Measurements from ENCODE around the gene GALNT5.

GALNT5 gene

GRCh38 chr2:157319795-157320194 is 62.3 kb downstream of the GALNT5 start:
- H3K79me2 ChIP-seq (ENCODE audit: control insufficient read depth, insufficient read depth, low read length, poor library complexity) = no peaks in the 10 kb centered on the region
- no peak overlapping the region for H2AFZ ChIP-seq (ENCODE audit: insufficient read depth, low read length, poor library complexity)
- H4K8ac ChIP-seq (ENCODE audit: low read depth, low read length) = no peak overlapping the region
- H3K27ac ChIP-seq (ENCODE audit: low read depth, low read length) = no peak overlapping the region
- no peak overlapping the region for H3K9ac ChIP-seq (ENCODE audit: low read length)
- H3K9me3 ChIP-seq (ENCODE audit: insufficient read depth, low read depth, low read length) = no peaks in the 10 kb centered on the region
- no peak overlapping the region for H2AK5ac ChIP-seq (ENCODE audit: low read length)
- H3K23ac ChIP-seq (ENCODE audit: low read length) = no peak overlapping the region
- no peak overlapping the region for H3K14ac ChIP-seq (ENCODE audit: low read length)
- no peak overlapping the region for H2BK120ac ChIP-seq (ENCODE audit: insufficient read depth, low read length, poor library complexity)
- no peak overlapping the region for H4K91ac ChIP-seq (ENCODE audit: low read depth, low read length)
- no peak overlapping the region for H3K18ac ChIP-seq (ENCODE audit: low read length)
- H2BK5ac ChIP-seq (ENCODE audit: low read depth, low read length, poor library complexity) = no peak overlapping the region
- H3K4me1 ChIP-seq (ENCODE audit: control insufficient read depth in 1 of 2, insufficient read depth in 2 of 2, low read length in 2 of 2) = no peaks in the 10 kb centered on the region
- H3K4me2 ChIP-seq (ENCODE audit: low read length) = no peak overlapping the region
- no peak overlapping the region for H4K12ac ChIP-seq (ENCODE audit: low read depth, low read length)
- no peak overlapping the region for H2BK12ac ChIP-seq (ENCODE audit: low read length)
- H3K79me1 ChIP-seq (ENCODE audit: low read length) = no peaks in the 10 kb centered on the region
- no peaks in the 10 kb centered on the region for H3K36me3 ChIP-seq (ENCODE audit: control insufficient read depth in 1 of 2, insufficient read depth in 2 of 2, low read length in 2 of 2)
- H3K27me3 ChIP-seq (ENCODE audit: insufficient read depth, low read length) = no peaks in the 10 kb centered on the region
- no peak overlapping the region for H3K4ac ChIP-seq (ENCODE audit: low read depth, low read length)
- no peak overlapping the region for H3K4me3 ChIP-seq (ENCODE audit: low read depth, low read length)
- no peak for DNase-seq
- WGBS (ENCODE audit: extremely low coverage, insufficient coverage, insufficient read length) = no CpG with 5 or more reads among the region's 2 CpGs

- no peak overlapping the region for H3K14ac ChIP-seq (ENCODE audit: low read length)
- H3K79me2 ChIP-seq (ENCODE audit: control insufficient read depth, insufficient read depth, low read length, poor library complexity) = no peaks in the 10 kb centered on the region
- H2AK5ac ChIP-seq (ENCODE audit: low read length) = no peak overlapping the region
- no peaks in the 10 kb centered on the region for H3K27me3 ChIP-seq (ENCODE audit: insufficient read depth, low read length)
- no peak overlapping the region for H3K27ac ChIP-seq (ENCODE audit: low read depth, low read length)
- H3K4me2 ChIP-seq (ENCODE audit: low read length) = no peak overlapping the region
- no peak overlapping the region for H2AFZ ChIP-seq (ENCODE audit: insufficient read depth, low read length, poor library complexity)
- no peak overlapping the region for H4K8ac ChIP-seq (ENCODE audit: low read depth, low read length)
- H3K23ac ChIP-seq (ENCODE audit: low read length) = no peak overlapping the region
- H2BK120ac ChIP-seq (ENCODE audit: insufficient read depth, low read length, poor library complexity) = no peak overlapping the region
- no peak overlapping the region for H2BK5ac ChIP-seq (ENCODE audit: low read depth, low read length, poor library complexity)
- H3K4me3 ChIP-seq (ENCODE audit: low read depth, low read length) = no peak overlapping the region
- H3K4me1 ChIP-seq (ENCODE audit: control insufficient read depth in 1 of 2, insufficient read depth in 2 of 2, low read length in 2 of 2) = no peaks in the 10 kb centered on the region
- no peak overlapping the region for H2BK12ac ChIP-seq (ENCODE audit: low read length)
- no peak overlapping the region for H4K91ac ChIP-seq (ENCODE audit: low read depth, low read length)
- no peak overlapping the region for H3K4ac ChIP-seq (ENCODE audit: low read depth, low read length)
- DNase-seq = no peak
- no peaks in the 10 kb centered on the region for H3K9me3 ChIP-seq (ENCODE audit: insufficient read depth, low read depth, low read length)
- H3K9ac ChIP-seq (ENCODE audit: low read length) = no peak overlapping the region
- no peaks in the 10 kb centered on the region for H3K36me3 ChIP-seq (ENCODE audit: control insufficient read depth in 1 of 2, insufficient read depth in 2 of 2, low read length in 2 of 2)
- H3K18ac ChIP-seq (ENCODE audit: low read length) = no peak overlapping the region
- no peak overlapping the region for H4K12ac ChIP-seq (ENCODE audit: low read depth, low read length)
- H3K79me1 ChIP-seq (ENCODE audit: low read length) = no peaks in the 10 kb centered on the region
These were observed 62.9 kb downstream of the GALNT5 start for GRCh38 chr2:157320409-157320808.

- DNase-seq = no peak
- Histone ChIP-seq H3K79me2 (ENCODE audit: control insufficient read depth, insufficient read depth, low read length, poor library complexity) (no peaks in the 10 kb centered on the region), H3K23ac (ENCODE audit: low read length) (no peak overlapping the region), H3K4me2 (ENCODE audit: low read length) (no peak overlapping the region), H3K9ac (ENCODE audit: low read length) (no peak overlapping the region), H3K27me3 (ENCODE audit: insufficient read depth, low read length) (no peaks in the 10 kb centered on the region), H4K8ac (ENCODE audit: low read depth, low read length) (no peak overlapping the region), H2AK5ac (ENCODE audit: low read length) (no peak overlapping the region), H3K14ac (ENCODE audit: low read length) (no peak overlapping the region), H3K27ac (ENCODE audit: low read depth, low read length) (no peak overlapping the region), H2BK5ac (ENCODE audit: low read depth, low read length, poor library complexity) (no peak overlapping the region), H3K9me3 (ENCODE audit: insufficient read depth, low read depth, low read length) (no peaks in the 10 kb centered on the region), H3K4me3 (ENCODE audit: low read depth, low read length) (no peak overlapping the region), H3K4me1 (ENCODE audit: control insufficient read depth in 1 of 2, insufficient read depth in 2 of 2, low read length in 2 of 2) (no peaks in the 10 kb centered on the region), H3K79me1 (ENCODE audit: low read length) (no peaks in the 10 kb centered on the region), H3K4ac (ENCODE audit: low read depth, low read length) (no peak overlapping the region), H3K18ac (ENCODE audit: low read length) (no peak overlapping the region), H2AFZ (ENCODE audit: insufficient read depth, low read length, poor library complexity) (no peak overlapping the region), H2BK12ac (ENCODE audit: low read length) (no peak overlapping the region), H2BK120ac (ENCODE audit: insufficient read depth, low read length, poor library complexity) (no peak overlapping the region), H4K91ac (ENCODE audit: low read depth, low read length) (no peak overlapping the region), H3K36me3 (ENCODE audit: control insufficient read depth in 1 of 2, insufficient read depth in 2 of 2, low read length in 2 of 2) (no peaks in the 10 kb centered on the region), H4K12ac (ENCODE audit: low read depth, low read length) (no peak overlapping the region)
- WGBS (ENCODE audit: extremely low coverage, insufficient coverage, insufficient read length) = 100% methylated on average over 1 of the region's 2 CpGs
These were observed 64.0 kb downstream of the GALNT5 start for GRCh38 chr2:157321466-157321865.

- Histone ChIP-seq H2BK120ac (ENCODE audit: insufficient read depth, low read length, poor library complexity) (no peak overlapping the region), H3K4me3 (ENCODE audit: low read depth, low read length) (no peak overlapping the region), H3K79me2 (ENCODE audit: control insufficient read depth, insufficient read depth, low read length, poor library complexity) (no peaks in the 10 kb centered on the region), H4K12ac (ENCODE audit: low read depth, low read length) (no peak overlapping the region), H3K9ac (ENCODE audit: low read length) (no peak overlapping the region), H3K23ac (ENCODE audit: low read length) (no peak overlapping the region), H4K91ac (ENCODE audit: low read depth, low read length) (no peak overlapping the region), H4K8ac (ENCODE audit: low read depth, low read length) (no peak overlapping the region), H3K27ac (ENCODE audit: low read depth, low read length) (no peak overlapping the region), H3K9me3 (ENCODE audit: insufficient read depth, low read depth, low read length) (no peaks in the 10 kb centered on the region), H2AFZ (ENCODE audit: insufficient read depth, low read length, poor library complexity) (no peak overlapping the region), H3K14ac (ENCODE audit: low read length) (no peak overlapping the region), H2BK5ac (ENCODE audit: low read depth, low read length, poor library complexity) (no peak overlapping the region), H3K27me3 (ENCODE audit: insufficient read depth, low read length) (no peaks in the 10 kb centered on the region), H3K4ac (ENCODE audit: low read depth, low read length) (no peak overlapping the region), H3K4me1 (ENCODE audit: control insufficient read depth in 1 of 2, insufficient read depth in 2 of 2, low read length in 2 of 2) (no peaks in the 10 kb centered on the region), H3K18ac (ENCODE audit: low read length) (no peak overlapping the region), H3K36me3 (ENCODE audit: control insufficient read depth in 1 of 2, insufficient read depth in 2 of 2, low read length in 2 of 2) (no peaks in the 10 kb centered on the region), H3K79me1 (ENCODE audit: low read length) (no peaks in the 10 kb centered on the region), H2AK5ac (ENCODE audit: low read length) (no peak overlapping the region), H2BK12ac (ENCODE audit: low read length) (no peak overlapping the region), H3K4me2 (ENCODE audit: low read length) (no peak overlapping the region)
- DNase-seq = no peak
- WGBS (ENCODE audit: extremely low coverage, insufficient coverage, insufficient read length) = no CpG with 5 or more reads among the region's 4 CpGs
These were observed 64.9 kb downstream of the GALNT5 start for GRCh38 chr2:157322432-157322831.
